Ascending aorta (tissue), 2 donors: ENCODE measurements around the gene EHD4. TPM values are rescaled to one million over a fixed set of nuclear protein-coding genes. Genes with fewer than 3 reads are reported as not detected.

Source experiments
- DNase-seq, 2 donors: peaks; one replicate each; pipeline ENCODE4 v3.0.0-alpha.2; 2019; ENCODE audit warnings: low spot score in 2 of 2
- H3K27ac ChIP-seq, 2 donors: fragments of 200-600 bp; sonication (generic); one replicate each; pipeline ENCODE4 v1.5.1; 2016 to 2017; ENCODE audit warnings: mild to moderate bottlenecking in 1 of 2
- H3K27me3 ChIP-seq: fragments of 200-600 bp; sonication (generic); one replicate; pipeline ENCODE4 v1.5.1; 2017
- H3K36me3 ChIP-seq, 2 donors: fragments of 200-600 bp; sonication (generic); one replicate each; pipeline ENCODE4 v1.5.1; 2016
- H3K4me1 ChIP-seq, 2 donors: fragments of 200-600 bp; sonication (generic); one replicate each; pipeline ENCODE4 v1.5.1; 2016 to 2017; ENCODE audit warnings: mild to moderate bottlenecking in 1 of 2
- H3K4me3 ChIP-seq, 2 donors: fragments of 200-600 bp; sonication (generic); one replicate each; pipeline ENCODE4 v1.5.1; 2016 to 2017; ENCODE audit warnings: mild to moderate bottlenecking in 1 of 2
- H3K9me3 ChIP-seq, 2 donors: fragments of 200-600 bp; sonication (generic); one replicate each; pipeline ENCODE4 v1.5.1; 2016
- CTCF ChIP-seq, 3 experiments: fragments of 200-600 bp in 2 of 3; fragments of 450-650 bp in 1 of 3; sonication (generic) in 2 of 3; IDR thresholded peaks; one replicate each; pipeline ENCODE4 v1.5.1; 2016 to 2019; ENCODE audit warnings: antibody characterized with exemption in 3 of 3, mild to moderate bottlenecking in 1 of 3, moderate library complexity in 1 of 3
- intact Hi-C: fragments of 100-400 bp; cut with DNase I; formaldehyde crosslinking; loops from one replicate; pipeline ENCODE4 v1.15.1; 2023
- total RNA-seq: library from RNA; depleted of rRNA; stranded (reverse); fragments of >200 nt; gene quantifications from one replicate; pipeline ENCODE4 v1.1.0, GENCODE V29; 2016

The EHD4 gene
- total RNA-seq, 1 donor from 2014 or later: 70.4 TPM

- H3K9me3 ChIP-seq: no peaks in the 10 kb centered on the region
- peaks cover 0 to 6% of the 10 kb centered on the region in 2 donors for H3K4me1 ChIP-seq
- DNase-seq: no peak
- H3K36me3 ChIP-seq: peaks cover 37 to 38% of the 10 kb centered on the region in 2 donors
- intact Hi-C loops: loop anchor here (5.0 kb wide), 3 partner anchors 73 to 157 kb away; partner anchors contain the start of genes JMJD7 and MAPKBP1
- no peak for TF ChIP-seq CTCF (IDR thresholded peaks at IDR 0.05)
- no peak overlapping the region for H3K27ac ChIP-seq
- H3K27me3 ChIP-seq: no peaks in the 10 kb centered on the region
- no peak overlapping the region for H3K4me3 ChIP-seq
These were observed 72.4 kb downstream of the EHD4 start for GRCh38 chr15:41899854-41900442.

GRCh38 chr15:41897363-41897799 lies 75.0 kb downstream of the EHD4 start:
- Histone ChIP-seq H3K4me1 (peaks cover 0 to 12% of the 10 kb centered on the region in 2 donors), H3K27me3 (no peaks in the 10 kb centered on the region), H3K4me3 (no peak overlapping the region), H3K9me3 (no peaks in the 10 kb centered on the region), H3K27ac (no peak overlapping the region), H3K36me3 (peaks cover 34 to 37% of the 10 kb centered on the region in 2 donors)
- no peak for DNase-seq
- no peak for TF ChIP-seq CTCF (IDR thresholded peaks at IDR 0.05)
- intact Hi-C loops: loop anchor here (5.0 kb wide), 1 partner anchor 160 kb away; no protein-coding TSS in a partner anchor

GRCh38 chr15:41896566-41896965 lies 75.8 kb downstream of the EHD4 start:
- intact Hi-C loops: loop anchor here (5.0 kb wide), 1 partner anchor 161 kb away; no protein-coding TSS in a partner anchor
- no peak overlapping the region for H3K27ac ChIP-seq
- no peaks in the 10 kb centered on the region for H3K9me3 ChIP-seq
- no peak overlapping the region for H3K4me3 ChIP-seq
- no peak for TF ChIP-seq CTCF (IDR thresholded peaks at IDR 0.05)
- H3K36me3 ChIP-seq: peaks cover 28 to 35% of the 10 kb centered on the region in 2 donors
- H3K27me3 ChIP-seq: no peaks in the 10 kb centered on the region
- no peak for DNase-seq
- peaks cover 0 to 12% of the 10 kb centered on the region in 2 donors for H3K4me1 ChIP-seq

GRCh38 chr15:41895957-41896356 lies 76.4 kb downstream of the EHD4 start:
- no peaks in the 10 kb centered on the region for H3K27me3 ChIP-seq
- no peaks in the 10 kb centered on the region for H3K9me3 ChIP-seq
- peaks cover 23 to 29% of the 10 kb centered on the region in 2 donors for H3K36me3 ChIP-seq
- no peak for TF ChIP-seq CTCF (IDR thresholded peaks at IDR 0.05)
- peaks cover 0 to 12% of the 10 kb centered on the region in 2 donors for H3K4me1 ChIP-seq
- peak overlapping the region; percentile 66 to 76 for H3K27ac ChIP-seq
- intact Hi-C loops: loop anchor here (2.0 to 5.0 kb wide), 2 partner anchors 77 to 161 kb away; partner anchors contain the start of gene EHD4
- no peak for DNase-seq
- no peak overlapping the region for H3K4me3 ChIP-seq

GRCh38 chr15:41895491-41895890 lies 76.9 kb downstream of the EHD4 start:
- no peaks in the 10 kb centered on the region for H3K9me3 ChIP-seq
- DNase-seq: no peak
- H3K27me3 ChIP-seq: no peaks in the 10 kb centered on the region
- H3K4me1 ChIP-seq: peaks cover 0 to 12% of the 10 kb centered on the region in 2 donors
- H3K36me3 ChIP-seq: peaks cover 18 to 24% of the 10 kb centered on the region in 2 donors
- no peak overlapping the region for H3K4me3 ChIP-seq
- intact Hi-C loops: loop anchor here (2.0 to 5.0 kb wide), 2 partner anchors 77 to 162 kb away; partner anchors contain the start of gene EHD4
- TF ChIP-seq CTCF (IDR thresholded peaks at IDR 0.05): no peak
- H3K27ac ChIP-seq: peak overlapping the region; percentile 66 to 76
